MCF 10A (cell line): ENCODE data around the gene ADISSP. TPM values are rescaled to one million over a fixed set of nuclear protein-coding genes. Genes with fewer than 3 reads are reported as not detected.

Source experiments
- BruUV-seq: library from RNA; stranded (reverse); fragments of 400-500 nt; replicated peaks from 2 replicates; lab custom pipeline; 2021; lab: Mats Ljungman, UMichigan
- CTCF ChIA-PET: fragments of 300-600 bp; sonication (Branson Sonifier 250); formaldehyde crosslinking; extraction: SDS; loops from one replicate; lab custom pipeline; 2021; ENCODE audit warnings: antibody characterized with exemption, inconsistent platforms; lab: Yijun Ruan, JAX
- POLR2A ChIA-PET: fragments of 300-600, 350-650 bp; sonication (Branson Sonifier 250); formaldehyde crosslinking; extraction: SDS; loops from one replicate; lab custom pipeline; 2020; ENCODE audit warnings: antibody characterized with exemption, inconsistent platforms; lab: Yijun Ruan, JAX
- DNase-seq: peaks from one replicate; pipeline ENCODE4 v3.0.0-alpha.2; 2018; ENCODE audit not compliant: unreplicated experiment
- H3K27ac Mint-ChIP-seq: one replicate; pipeline ENCODE4 v1.8.0; 2022; ENCODE audit warnings: mild to moderate bottlenecking, low read depth, mixed read lengths; ENCODE audit not compliant: unreplicated experiment
- H3K27me3 Mint-ChIP-seq: one replicate; pipeline ENCODE4 v1.8.0; 2022; ENCODE audit warnings: mixed read lengths; ENCODE audit not compliant: insufficient read depth, unreplicated experiment
- H3K36me3 Mint-ChIP-seq: one replicate; pipeline ENCODE4 v1.8.0; 2022; ENCODE audit warnings: mild to moderate bottlenecking, moderate library complexity, mixed read lengths; ENCODE audit not compliant: insufficient read depth, unreplicated experiment
- H3K4me1 Mint-ChIP-seq: one replicate; pipeline ENCODE4 v1.8.0; 2022; ENCODE audit warnings: mixed read lengths; ENCODE audit not compliant: insufficient read depth, unreplicated experiment
- H3K4me3 Mint-ChIP-seq: one replicate; pipeline ENCODE4 v1.8.0; 2022; ENCODE audit warnings: mild to moderate bottlenecking, moderate library complexity, mixed read lengths; ENCODE audit not compliant: unreplicated experiment
- H3K9me3 Mint-ChIP-seq: one replicate; pipeline ENCODE4 v1.8.0; 2022; ENCODE audit warnings: mixed read lengths; ENCODE audit not compliant: unreplicated experiment
- CTCF ChIP-seq: fragments of 200-600 bp; IDR thresholded peaks from one replicate; pipeline ENCODE4 v1.8.0; 2022; ENCODE audit warnings: antibody characterized with exemption, mild to moderate bottlenecking; ENCODE audit not compliant: unreplicated experiment
- intact Hi-C: fragments of 100-400 bp; cut with micrococcal nuclease; formaldehyde crosslinking; loops from 2 replicates; pipeline ENCODE4 v1.14.1; 2022
- total RNA-seq: library from RNA; stranded (reverse); gene quantifications from 2 replicates; pipeline ENCODE4 v1.2.3, GENCODE V29; 2022

ADISSP gene
- total RNA-seq, 1 experiment from 2014 or later, result 58.8 TPM

- BruUV-seq, result no TSS peak
- intact Hi-C loops, result no loop called here
- no peak overlapping the region for H3K27ac Mint-ChIP-seq
- ChIA-PET POLR2A (no interaction called here), CTCF (interaction anchor here (0.5 to 2.3 kb wide), 5 partner anchors 12 to 264 kb away, joined by 3 to 10 read pairs (median 6); no protein-coding TSS in a partner anchor)
- peaks cover 31% of the 10 kb centered on the region for H3K4me1 Mint-ChIP-seq
- H3K4me3 Mint-ChIP-seq, result no peak overlapping the region
- no peak for DNase-seq
- no peaks in the 10 kb centered on the region for H3K9me3 Mint-ChIP-seq
- H3K27me3 Mint-ChIP-seq, result peaks cover 15% of the 10 kb centered on the region
- TF ChIP-seq CTCF, result no peak
- H3K36me3 Mint-ChIP-seq, result peaks cover 5% of the 10 kb centered on the region
Measured at GRCh38 chr20:3729811-3730540, 37.6 kb downstream of the ADISSP start.

- H3K4me3 Mint-ChIP-seq, result no peak overlapping the region
- TF ChIP-seq CTCF, result no peak
Measured at GRCh38 chr20:3729378-3729777, 38.2 kb downstream of the ADISSP start.

GRCh38 chr20:3728876-3729275 lies 38.7 kb downstream of the ADISSP start:
- DNase-seq, result no peak
- BruUV-seq, result no TSS peak
- peaks cover 23% of the 10 kb centered on the region for H3K4me1 Mint-ChIP-seq
- peaks cover 5% of the 10 kb centered on the region for H3K36me3 Mint-ChIP-seq
- H3K9me3 Mint-ChIP-seq, result no peaks in the 10 kb centered on the region
- H3K4me3 Mint-ChIP-seq, result no peak overlapping the region
- intact Hi-C loops, result no loop called here
- ChIA-PET POLR2A (interaction anchor here (1.1 kb wide), 1 partner anchor 35 kb away, joined by 3 read pairs; no protein-coding TSS in a partner anchor), CTCF (interaction anchor here (0.5 to 2.3 kb wide), 5 partner anchors 10 to 1675 kb away, joined by 3 to 10 read pairs (median 5); no protein-coding TSS in a partner anchor)
- TF ChIP-seq CTCF, result no peak
- H3K27ac Mint-ChIP-seq, result no peak overlapping the region
- H3K27me3 Mint-ChIP-seq, result peaks cover 24% of the 10 kb centered on the region

More at GRCh38 chr20:3729378-3729777, 38.2 kb downstream of the ADISSP start:
- no peaks in the 10 kb centered on the region for H3K9me3 Mint-ChIP-seq
- BruUV-seq, result no TSS peak
- ChIA-PET CTCF (interaction anchor here (0.6 to 2.3 kb wide), 4 partner anchors 11 to 52 kb away, joined by 3 to 10 read pairs (median 6); no protein-coding TSS in a partner anchor), POLR2A (interaction anchor here (1.1 kb wide), 1 partner anchor 35 kb away, joined by 3 read pairs; no protein-coding TSS in a partner anchor)
- intact Hi-C loops, result no loop called here
- peaks cover 19% of the 10 kb centered on the region for H3K27me3 Mint-ChIP-seq
- no peak overlapping the region for H3K27ac Mint-ChIP-seq
- H3K36me3 Mint-ChIP-seq, result peaks cover 5% of the 10 kb centered on the region
- H3K4me1 Mint-ChIP-seq, result peaks cover 28% of the 10 kb centered on the region
- no peak for DNase-seq

GRCh38 chr20:3728354-3728753 lies 39.2 kb downstream of the ADISSP start:
- no peak overlapping the region for H3K27ac Mint-ChIP-seq
- POLR2A ChIA-PET, result interaction anchor here (1.1 kb wide), 1 partner anchor 34 kb away, joined by 3 read pairs; no protein-coding TSS in a partner anchor
- intact Hi-C loops, result no loop called here
- CTCF ChIA-PET, result interaction anchor here (0.6 to 2.3 kb wide), 6 partner anchors 10 to 92 kb away, joined by 3 to 10 read pairs (median 6); partner anchors contain the start of gene AP5S1
- no peak for DNase-seq
- peaks cover 18% of the 10 kb centered on the region for H3K4me1 Mint-ChIP-seq
- H3K36me3 Mint-ChIP-seq, result peaks cover 2% of the 10 kb centered on the region
- H3K4me3 Mint-ChIP-seq, result no peak overlapping the region
- H3K27me3 Mint-ChIP-seq, result peaks cover 30% of the 10 kb centered on the region
- H3K9me3 Mint-ChIP-seq, result no peaks in the 10 kb centered on the region
- no TSS peak for BruUV-seq
- TF ChIP-seq CTCF, result no peak
